ENCODE results near the gene TAT.

TAT gene

GRCh38 chr16:71555230-71555891 is 21.5 kb downstream of the TAT start:
- H3K4me3 ChIP-seq (replicated peaks; ENCODE audit: low read depth, low read length) = no peak overlapping the region

GRCh38 chr16:71552698-71553503 is 24.0 kb downstream of the TAT start:
- DNase-seq (ENCODE audit: low read depth) = no peak
- no peak overlapping the region for H3K4me3 ChIP-seq (replicated peaks; ENCODE audit: low read depth, low read length)
- TF ChIP-seq CTCF (IDR thresholded peaks at IDR 0.05; ENCODE audit: low read length, missing control alignments) = no peak

More at GRCh38 chr16:71555230-71555891, 21.5 kb downstream of the TAT start:
- peak; percentile 69 for DNase-seq (ENCODE audit: low read depth)
- TF ChIP-seq CTCF (IDR thresholded peaks at IDR 0.05; ENCODE audit: low read length, missing control alignments) = no peak

- TF ChIP-seq CTCF (IDR thresholded peaks at IDR 0.05; ENCODE audit: low read length, missing control alignments) = no peak
- H3K4me3 ChIP-seq (replicated peaks; ENCODE audit: low read depth, low read length) = no peak overlapping the region
- DNase-seq (ENCODE audit: low read depth) = no peak
Observed at GRCh38 chr16:71547168-71547567, 29.7 kb downstream of the TAT start.

GRCh38 chr16:71542377-71542776 is 34.5 kb downstream of the TAT start:
- DNase-seq (ENCODE audit: low read depth) = peak; percentile 23
- H3K4me3 ChIP-seq (replicated peaks; ENCODE audit: low read depth, low read length) = no peak overlapping the region
- TF ChIP-seq CTCF (IDR thresholded peaks at IDR 0.05; ENCODE audit: low read length, missing control alignments) = peak; percentile 53

GRCh38 chr16:71537643-71538042 is 39.2 kb downstream of the TAT start:
- DNase-seq (ENCODE audit: low read depth) = peak; percentile 56
- H3K4me3 ChIP-seq (replicated peaks; ENCODE audit: low read depth, low read length) = no peak overlapping the region
- peak; percentile 71 for TF ChIP-seq CTCF (IDR thresholded peaks at IDR 0.05; ENCODE audit: low read length, missing control alignments)

GRCh38 chr16:71536752-71537499 is 40.0 kb downstream of the TAT start:
- no peak for DNase-seq (ENCODE audit: low read depth)
- H3K4me3 ChIP-seq (replicated peaks; ENCODE audit: low read depth, low read length) = no peak overlapping the region
- TF ChIP-seq CTCF (IDR thresholded peaks at IDR 0.05; ENCODE audit: low read length, missing control alignments) = no peak

Measured in fibroblast of pulmonary artery (primary cell).